Lung microvascular endothelial cell (primary cell): ENCODE results near the gene TSPAN4. TPM values are rescaled to one million over a fixed set of nuclear protein-coding genes. Genes with fewer than 3 reads are reported as not detected.

Experiments
- DNase-seq, 2 donors: peaks; one replicate each; pipeline versions ENCODE4 v3.0.0 to v3.0.0-alpha.2; 2010; ENCODE audit warnings: low read depth in 2 of 2
- total RNA-seq: library from RNA; depleted of rRNA; stranded (reverse); fragments of >200 nt; gene quantifications from 2 replicates; pipeline ENCODE4 v1.2.1, GENCODE V29; 2014

TSPAN4 gene
- total RNA-seq, 1 donor from 2014 or later, result 182 TPM

GRCh38 chr11:883527-883926, 40.9 kb downstream of the TSPAN4 start:
- DNase-seq, result no peak

GRCh38 chr11:884578-885070, 42.0 kb downstream of the TSPAN4 start:
- no peak for DNase-seq

DNA sequence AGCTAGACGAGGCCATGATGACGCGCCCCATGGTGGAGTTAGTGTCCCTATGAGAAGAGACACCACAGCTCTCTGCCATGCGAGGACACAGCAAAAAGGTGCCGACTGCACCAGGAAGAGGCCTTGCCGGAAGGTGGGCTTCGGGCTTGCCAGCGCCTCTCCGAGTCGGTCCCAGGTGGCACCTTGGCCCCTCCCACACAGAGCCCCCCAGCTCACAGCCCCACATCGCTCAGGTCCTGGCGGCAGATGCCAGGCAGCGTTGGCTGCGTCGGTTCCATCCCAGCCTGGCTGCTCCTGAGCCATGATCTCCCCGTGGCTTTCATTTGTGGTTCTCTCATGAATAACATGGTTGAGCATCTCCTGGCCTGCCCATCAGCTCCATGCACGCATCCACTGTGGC, 43.9 kb downstream of the TSPAN4 start:
- no peak for DNase-seq

DNA sequence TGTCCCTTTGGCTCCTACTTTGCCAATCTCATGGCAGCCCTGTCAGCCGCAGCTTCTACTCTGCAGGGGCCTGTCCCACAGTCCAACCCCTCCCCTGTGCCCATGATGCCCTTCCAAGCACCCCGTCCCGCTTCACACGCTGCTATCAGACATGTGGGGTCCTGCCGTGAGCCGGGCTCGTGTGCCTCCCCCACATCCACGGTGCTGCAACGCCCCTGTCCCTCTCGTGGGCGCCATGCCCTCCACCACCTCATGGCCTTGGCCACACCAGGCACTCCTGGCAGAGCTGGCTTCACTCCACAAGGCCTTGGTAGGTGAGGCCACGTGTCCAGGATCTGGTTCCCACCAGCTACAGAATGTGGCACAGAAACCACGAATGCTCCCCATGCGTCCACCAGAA, 44.9 kb downstream of the TSPAN4 start:
- DNase-seq, result no peak

DNA sequence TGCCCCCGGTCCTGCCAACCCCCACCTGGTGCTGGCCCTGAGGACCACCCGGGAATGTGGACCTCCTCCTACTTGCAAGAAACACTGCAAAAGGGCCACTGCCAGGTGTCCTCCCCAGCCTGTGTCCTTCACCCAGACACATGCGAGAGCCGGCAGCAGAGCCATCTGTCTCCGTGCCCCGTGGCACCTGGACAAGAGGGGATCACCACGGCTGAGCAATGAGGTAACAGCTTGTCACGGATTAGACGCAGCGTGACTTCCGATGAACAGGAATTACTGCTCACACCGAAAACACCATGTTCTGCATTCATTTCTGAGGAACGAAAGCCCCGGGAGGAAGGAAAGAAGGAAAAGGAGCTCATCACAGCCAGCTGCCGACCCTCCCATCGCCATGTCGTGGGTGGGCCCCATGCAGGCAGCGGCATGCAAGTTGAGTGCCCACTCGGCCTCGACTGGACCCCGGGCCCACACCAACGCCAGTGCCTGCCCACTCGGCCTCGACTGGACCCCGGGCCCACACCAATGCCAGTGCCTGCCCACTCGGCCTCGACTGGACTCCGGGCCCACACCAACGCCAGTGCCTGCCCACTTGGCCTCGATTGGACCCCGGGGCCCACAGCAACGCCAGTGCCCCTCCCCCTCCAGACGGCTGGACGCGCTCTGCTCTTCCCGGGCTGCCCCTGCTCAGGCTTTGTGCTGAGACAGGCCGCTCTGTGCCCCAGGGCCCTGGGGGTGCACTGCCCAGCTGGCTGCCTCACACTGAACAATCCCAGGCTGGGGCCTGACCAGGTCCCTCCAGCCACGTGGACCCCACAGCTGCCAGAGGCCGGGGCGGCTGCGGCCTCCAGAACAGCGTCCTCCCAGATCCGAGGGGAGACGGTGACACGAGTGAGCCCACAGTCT, 45.9 kb downstream of the TSPAN4 start:
- DNase-seq, result no peak

- DNase-seq, result no peak
Observed at GRCh38 chr11:889257-889656, 46.6 kb downstream of the TSPAN4 start.

- DNase-seq, result no peak
Observed at GRCh38 chr11:889687-890475, 47.2 kb downstream of the TSPAN4 start.

GRCh38 chr11:890794-891540, 48.3 kb downstream of the TSPAN4 start:
- no peak for DNase-seq

DNA sequence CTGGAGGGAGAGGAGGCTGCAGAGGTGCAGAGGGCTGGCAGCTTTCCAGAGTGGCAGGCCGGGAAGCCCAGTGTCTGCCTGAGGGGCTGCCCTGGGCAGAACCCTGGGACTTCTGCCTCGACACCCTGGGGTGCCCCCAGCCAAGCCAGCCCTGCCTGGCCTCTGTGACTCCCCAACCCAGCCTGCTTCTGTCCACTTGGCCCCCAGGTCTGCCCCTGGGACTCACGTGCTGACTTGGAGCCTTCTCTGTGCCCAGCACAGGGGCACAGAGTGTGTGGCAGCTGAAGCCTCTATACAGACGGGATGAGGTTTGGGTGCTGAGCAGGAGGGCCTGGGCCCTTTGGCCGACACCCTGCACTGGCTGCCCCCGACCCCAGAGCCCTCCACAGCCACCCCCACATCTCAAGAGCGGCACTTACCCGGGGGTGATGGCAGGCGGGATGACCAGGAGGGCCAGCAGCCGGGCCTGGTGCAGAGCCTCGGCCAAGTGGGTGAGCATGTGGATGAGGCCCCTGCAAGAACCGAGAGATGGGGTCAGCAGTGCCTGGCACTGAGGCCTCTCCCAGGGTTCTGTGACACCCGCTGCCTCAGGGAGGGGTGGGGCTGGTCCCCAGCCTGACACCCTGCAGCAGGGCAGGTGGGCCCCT, 50.5 kb downstream of the TSPAN4 start:
- DNase-seq, result no peak

- no peak for DNase-seq
Observed at GRCh38 chr11:894575-895201, 52.0 kb downstream of the TSPAN4 start.

DNA sequence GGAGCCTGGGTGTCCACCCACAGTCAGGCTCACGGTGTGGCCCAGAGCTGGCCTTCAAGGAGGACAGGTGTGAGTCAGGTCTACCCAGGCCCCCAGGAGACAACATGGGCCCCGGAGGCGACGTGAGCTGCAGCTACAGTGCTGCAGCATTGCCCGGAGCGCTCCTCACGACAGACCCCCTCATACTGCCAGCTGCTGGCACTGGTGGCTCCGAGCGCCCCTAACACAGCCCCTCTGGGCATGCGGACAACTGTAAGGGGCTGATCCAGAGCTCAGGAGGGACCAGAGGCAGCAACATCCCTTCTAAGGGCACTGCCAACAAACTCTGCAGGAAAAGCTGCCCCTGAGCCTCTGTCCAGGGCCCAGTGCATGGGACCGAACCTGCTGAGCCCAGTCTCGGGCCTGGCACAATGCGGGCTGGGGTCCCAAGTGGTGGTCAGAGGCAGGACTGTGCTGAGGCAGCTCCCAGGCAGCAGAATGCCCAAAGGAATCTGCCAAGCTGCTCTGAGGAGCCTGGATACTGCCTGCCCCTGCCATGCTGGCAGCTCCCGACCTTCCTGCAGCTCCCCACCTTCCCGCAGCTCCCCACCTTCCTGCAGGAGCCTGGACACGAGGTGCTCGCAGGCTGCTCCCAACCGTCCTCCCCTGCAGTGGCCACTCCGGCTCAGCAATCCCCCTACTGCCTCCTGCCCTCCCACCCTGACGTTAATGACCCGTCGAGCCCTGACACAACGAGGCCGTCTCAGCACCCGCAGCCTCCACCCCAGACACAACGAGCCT, 52.9 kb downstream of the TSPAN4 start:
- no peak for DNase-seq

GRCh38 chr11:897253-898142, 54.8 kb downstream of the TSPAN4 start:
- DNase-seq, result no peak

DNA sequence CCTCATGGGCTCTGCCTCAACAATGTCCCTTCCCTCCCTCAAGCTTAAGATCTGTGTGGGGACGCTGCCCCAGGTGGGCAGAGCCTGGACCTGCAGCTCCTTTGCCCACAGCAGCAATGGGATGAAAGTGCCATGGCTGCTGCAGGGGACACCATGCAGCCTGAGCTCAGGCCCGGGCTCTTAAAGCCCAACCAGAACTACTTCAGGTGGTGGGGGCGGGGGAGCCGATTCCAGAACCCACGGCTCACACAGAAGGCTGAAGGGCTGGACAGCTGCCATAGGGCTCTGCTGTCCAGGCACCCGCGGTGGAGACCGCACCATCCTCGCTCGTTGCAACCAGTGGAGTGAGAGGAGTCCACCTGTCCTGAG, 55.5 kb downstream of the TSPAN4 start:
- DNase-seq, result peak; percentile 37 to 66

DNA sequence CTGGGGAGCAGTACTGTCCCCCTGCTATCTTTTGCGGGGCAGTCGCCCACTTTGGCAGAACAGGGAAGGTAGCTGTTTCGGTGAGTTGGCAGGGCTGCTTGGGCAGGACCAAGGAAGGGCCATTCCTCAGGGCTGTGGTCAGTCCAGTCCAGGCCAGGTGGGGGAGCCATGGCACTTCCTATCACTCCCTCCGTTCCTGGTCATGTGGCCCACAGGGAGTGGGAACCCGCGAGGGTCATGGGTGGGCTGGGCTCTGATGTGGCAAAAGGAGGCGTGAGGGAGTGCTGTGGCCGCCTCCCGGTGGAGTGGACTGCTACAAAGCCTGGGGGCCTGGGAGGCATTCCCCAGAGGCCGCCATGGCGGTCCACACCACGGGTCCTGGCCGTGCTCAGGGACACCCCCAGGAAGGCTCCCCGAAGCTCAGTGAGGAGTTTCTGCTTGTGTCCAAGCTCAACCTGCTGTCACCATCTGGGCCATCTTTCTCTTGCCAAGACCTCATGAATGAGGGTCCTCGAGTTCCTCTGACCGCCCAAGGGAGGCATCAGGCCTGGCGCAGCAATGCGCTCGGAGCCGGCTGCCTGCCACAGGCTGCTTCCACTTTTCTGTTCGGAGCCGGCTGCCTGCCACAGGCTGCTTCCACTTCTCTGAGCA, 56.0 kb downstream of the TSPAN4 start:
- peak; percentile 27 to 46 for DNase-seq

DNA sequence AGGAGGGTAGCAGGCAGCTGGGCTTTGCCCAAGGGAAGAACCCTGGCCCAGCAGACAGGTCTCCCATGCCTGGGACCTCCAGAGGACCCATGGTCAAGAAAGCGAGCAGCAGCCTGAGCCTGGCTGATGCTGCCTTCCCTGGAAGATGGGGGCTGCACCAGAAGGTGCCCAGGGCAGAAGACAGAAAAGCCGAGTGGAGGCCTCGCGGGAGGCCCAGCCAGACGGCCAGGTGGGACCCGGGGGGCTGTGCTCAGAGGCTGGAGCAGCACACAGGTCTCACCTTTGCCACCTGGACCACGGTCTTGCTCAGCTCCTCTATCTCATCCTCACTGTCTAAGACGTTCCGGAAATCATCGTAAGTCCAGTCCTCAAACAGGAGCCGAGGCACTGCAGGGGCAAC, 57.1 kb downstream of the TSPAN4 start:
- DNase-seq, result no peak

DNA sequence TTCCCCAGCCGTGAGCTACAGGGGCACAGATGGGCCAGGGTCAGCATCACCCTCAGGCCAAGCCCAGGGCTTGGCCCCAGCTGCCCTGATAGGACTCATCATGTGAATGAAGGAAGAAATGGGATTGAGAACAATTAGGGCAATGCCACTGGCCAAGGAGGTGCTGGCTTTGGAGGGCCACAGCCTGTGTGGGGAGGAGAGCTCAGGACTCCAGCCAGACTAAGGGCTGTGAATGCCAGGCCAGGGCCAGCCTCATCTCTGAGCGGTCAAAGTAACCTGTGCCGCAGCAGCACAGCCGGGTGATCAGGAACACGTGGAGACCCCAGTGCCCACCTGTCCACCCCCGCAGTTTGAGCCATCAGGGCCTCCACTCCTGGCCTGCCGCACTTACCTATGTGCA, 57.9 kb downstream of the TSPAN4 start:
- DNase-seq, result no peak

DNA sequence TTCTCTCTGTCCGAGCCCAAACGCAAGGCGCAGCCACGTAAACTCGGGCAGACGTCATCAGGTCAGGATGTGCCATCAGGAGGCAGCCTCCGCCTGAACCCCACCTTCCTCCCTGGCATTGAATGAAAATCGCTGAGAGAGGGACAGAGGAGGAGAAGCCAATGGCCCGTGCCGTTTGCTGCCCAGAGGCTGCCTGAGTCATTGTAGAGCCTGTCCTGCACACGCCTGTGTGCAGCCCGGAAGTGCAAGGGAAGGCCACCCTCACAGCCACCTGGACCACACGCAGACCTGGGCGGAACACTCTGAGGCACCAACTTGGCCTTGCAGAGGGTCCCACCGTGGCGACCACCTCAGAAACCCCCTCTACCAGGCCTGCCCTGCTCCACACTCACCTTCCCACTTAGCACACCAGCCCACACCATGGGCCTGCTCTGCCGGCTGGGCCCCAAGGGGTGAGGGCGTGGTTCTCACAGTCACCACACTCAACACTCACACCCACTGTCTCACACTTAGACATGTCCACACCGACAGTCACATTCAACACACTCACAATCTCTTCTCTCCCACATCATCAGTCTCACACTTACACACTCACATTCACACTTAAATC, 58.9 kb downstream of the TSPAN4 start:
- no peak for DNase-seq

GRCh38 chr11:904380-904779, 61.7 kb downstream of the TSPAN4 start:
- no peak for DNase-seq
